Pancreas (tissue), 10 donors: Measurements from ENCODE around the gene PRKCA. TPM values are rescaled to one million over a fixed set of nuclear protein-coding genes. Genes with fewer than 3 reads are reported as not detected.

ENCODE experiments used
- ATAC-seq, 4 donors: fragments of 200-7000 bp; cut with Tn5 transposase; one replicate each; pipeline versions ENCODE4 v1.8.0 to v1.9.1; 2020; ENCODE audit warnings: mild to moderate bottlenecking in 4 of 4, moderate library complexity in 4 of 4
- DNase-seq, 6 donors: peaks; one replicate each; pipeline ENCODE4 v3.0.0-alpha.2; 2020
- FAIRE-seq: peaks from 2 replicates; lab custom pipeline; 2012; peaks lifted over from hg19 to GRCh38; lab: Jason Lieb, UNC
- H3K27ac ChIP-seq, 4 donors: fragments of 200-600 bp; sonication (generic); 1 replicate in 3 of 4; 2 replicates in 1 of 4; pipeline versions ENCODE4 v1.5.0 to v1.8.0; 2020
- H3K27me3 ChIP-seq, 4 donors: fragments of 200-600 bp; one replicate each; pipeline ENCODE4 v1.8.0; 2021
- H3K36me3 ChIP-seq, 3 donors: fragments of 200-600 bp; sonication (generic) in 1 of 3; one replicate each; pipeline versions ENCODE4 v1.5.0 to v1.8.0; 2020 to 2021
- H3K4me1 ChIP-seq, 3 donors: fragments of 200-600 bp; one replicate each; pipeline ENCODE4 v1.8.0; 2021
- H3K4me3 ChIP-seq, 4 donors: fragments of 200-600 bp; sonication (generic) in 2 of 4; one replicate each; pipeline versions ENCODE4 v1.5.0 to v1.8.0; 2020 to 2021
- H3K9me3 ChIP-seq, 4 donors: fragments of 200-600 bp; one replicate each; pipeline ENCODE4 v1.8.0; 2021
- WGBS, 2 donors: extraction: QIAGEN DNeasy Blood & Tissue Kit; methylation state at CpG; one replicate each; pipeline ENCODE4 v1.1.7; 2013; 5-methylcytosine and 5-hydroxymethylcytosine counted together
- intact Hi-C, 3 donors: fragments of 100-400 bp; cut with DNase I; formaldehyde crosslinking; loops; one replicate each; pipeline versions ENCODE4 v1.11.1 to v1.14.2; 2022
- polyA plus RNA-seq, 2 donors: library from polyadenylated mRNA; stranded (reverse); fragments of 200-250 nt; gene quantifications; one replicate each; pipeline ENCODE4 v1.2.3, GENCODE V29; 2013
- total RNA-seq, 6 donors: library from RNA; stranded (reverse); fragmentation: NEBNext Ultra II Directional in 4 of 6; extraction: Animal tissue kit (Norgen Biotek cat#: 25700) in 4 of 6; gene quantifications; one replicate each; pipeline versions ENCODE4 v1.2.1 to v1.2.4, GENCODE V29; 2021 to 2023
- TF ChIP-seq, protein P1 (sequence below), 4 donors: fragments of 200-600 bp; sonication (generic) in 3 of 4; IDR thresholded peaks; one replicate each; pipeline versions ENCODE4 v1.5.0 to v1.8.0; 2021; ENCODE audit warnings: antibody characterized with exemption in 4 of 4
- donor health status: healthy with polysubstance abuse.
- donor health status: DM: no; HTN: no; CAD: no; lungs with moderate emphysema.
- donor health status: DM: no; HTN: no; CAD: no.
- donor health status: control.
- donor health status: control.
- donor health status: Bipolar disorder and iron deficiency.
- donor health status: DM: yes; HTN: yes; CAD: no.
- donor health status: DM: no; HTN: no; CAD: no.
- donor health status: DM: no; HTN: no; CAD: no.
- donor health status: DM: yes; HTN: yes; CAD: no.

The PRKCA gene
- total and polyA plus RNA-seq, 8 donors: 3.5 to 22.3 (median 10.2) TPM

DNA sequence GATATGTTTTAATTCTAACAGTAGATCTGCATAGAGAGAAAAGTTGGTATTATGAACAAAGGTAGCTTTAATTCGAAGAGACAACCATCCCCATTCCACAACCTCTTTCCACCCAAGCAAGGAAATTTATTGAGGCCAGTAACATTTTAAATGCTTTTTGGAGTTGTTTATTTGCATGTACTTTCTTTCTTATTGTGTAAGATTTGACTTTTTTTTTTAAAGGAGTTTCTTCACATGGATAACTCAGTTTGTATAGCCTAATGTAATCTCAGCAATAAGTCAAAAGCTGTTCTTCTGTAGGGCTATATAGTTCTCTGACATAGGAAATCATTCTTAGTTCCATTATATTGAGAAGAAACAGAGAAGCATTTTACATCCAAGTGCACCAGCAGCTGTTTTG is 163.3 kb downstream of the PRKCA start:
- no peak overlapping the region for H3K4me3 ChIP-seq
- no peaks in the 10 kb centered on the region for H3K9me3 ChIP-seq
- TF ChIP-seq, protein P1, sequence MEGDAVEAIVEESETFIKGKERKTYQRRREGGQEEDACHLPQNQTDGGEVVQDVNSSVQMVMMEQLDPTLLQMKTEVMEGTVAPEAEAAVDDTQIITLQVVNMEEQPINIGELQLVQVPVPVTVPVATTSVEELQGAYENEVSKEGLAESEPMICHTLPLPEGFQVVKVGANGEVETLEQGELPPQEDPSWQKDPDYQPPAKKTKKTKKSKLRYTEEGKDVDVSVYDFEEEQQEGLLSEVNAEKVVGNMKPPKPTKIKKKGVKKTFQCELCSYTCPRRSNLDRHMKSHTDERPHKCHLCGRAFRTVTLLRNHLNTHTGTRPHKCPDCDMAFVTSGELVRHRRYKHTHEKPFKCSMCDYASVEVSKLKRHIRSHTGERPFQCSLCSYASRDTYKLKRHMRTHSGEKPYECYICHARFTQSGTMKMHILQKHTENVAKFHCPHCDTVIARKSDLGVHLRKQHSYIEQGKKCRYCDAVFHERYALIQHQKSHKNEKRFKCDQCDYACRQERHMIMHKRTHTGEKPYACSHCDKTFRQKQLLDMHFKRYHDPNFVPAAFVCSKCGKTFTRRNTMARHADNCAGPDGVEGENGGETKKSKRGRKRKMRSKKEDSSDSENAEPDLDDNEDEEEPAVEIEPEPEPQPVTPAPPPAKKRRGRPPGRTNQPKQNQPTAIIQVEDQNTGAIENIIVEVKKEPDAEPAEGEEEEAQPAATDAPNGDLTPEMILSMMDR (IDR thresholded peaks at IDR 0.05): no peak
- FAIRE-seq (no peak), DNase-seq (no peak), ATAC-seq (no peak)
- 93 to 97% methylated on average over 1 of the region's 1 CpG for WGBS, 2 donors
- H3K27me3 ChIP-seq: no peaks in the 10 kb centered on the region
- no peaks in the 10 kb centered on the region for H3K36me3 ChIP-seq
- H3K27ac ChIP-seq: no peak overlapping the region
- intact Hi-C loops: no loop called here
- H3K4me1 ChIP-seq: peaks cover 4 to 14% (median 7%) of the 10 kb centered on the region in 3 donors

DNA sequence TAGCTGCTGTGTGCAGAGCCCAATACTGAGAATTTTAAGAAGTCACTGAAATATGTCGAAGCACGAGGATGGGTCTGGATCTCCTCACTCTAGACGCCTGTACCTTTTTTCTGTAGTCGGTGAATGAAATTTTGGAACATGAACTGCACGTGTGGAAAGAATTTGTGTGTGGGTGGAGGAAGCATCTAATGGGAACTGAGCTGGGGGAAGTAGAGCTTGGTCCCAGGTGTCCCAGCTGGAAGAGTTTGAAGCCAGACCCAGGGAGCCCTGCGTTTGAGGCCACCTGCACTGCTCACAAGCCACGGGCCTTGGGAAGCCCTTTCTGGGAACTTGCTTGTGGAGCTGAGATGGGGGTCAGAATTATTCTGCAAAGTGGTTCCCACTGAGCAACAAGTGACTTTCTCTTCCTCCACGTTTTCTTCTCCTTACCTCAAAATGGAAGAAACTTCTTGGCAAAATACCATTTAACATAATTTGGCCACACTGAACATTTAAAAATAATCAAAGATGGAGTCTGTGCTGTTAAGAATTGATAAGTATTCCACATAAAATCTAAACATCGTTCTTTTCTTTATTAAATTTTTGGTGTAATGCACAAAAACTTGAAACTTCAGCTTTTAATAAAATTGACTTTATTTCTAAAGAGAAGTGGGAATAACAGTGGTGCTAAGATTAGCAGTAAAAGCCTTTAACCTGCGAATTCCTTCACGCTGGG is 163.8 kb downstream of the PRKCA start:
- WGBS, 2 donors: 86 to 87% methylated on average over 11 of the region's 11 CpGs
- ATAC-seq: no peak
- Histone ChIP-seq H3K27me3 (no peaks in the 10 kb centered on the region), H3K27ac (no peak overlapping the region), H3K4me3 (no peak overlapping the region), H3K4me1 (peaks cover 4 to 14% (median 7%) of the 10 kb centered on the region in 3 donors), H3K9me3 (no peaks in the 10 kb centered on the region), H3K36me3 (no peaks in the 10 kb centered on the region)
- no peak for FAIRE-seq
- no peak for DNase-seq
- intact Hi-C loops: no loop called here
- TF ChIP-seq, protein P1 (IDR thresholded peaks at IDR 0.05): no peak

DNA sequence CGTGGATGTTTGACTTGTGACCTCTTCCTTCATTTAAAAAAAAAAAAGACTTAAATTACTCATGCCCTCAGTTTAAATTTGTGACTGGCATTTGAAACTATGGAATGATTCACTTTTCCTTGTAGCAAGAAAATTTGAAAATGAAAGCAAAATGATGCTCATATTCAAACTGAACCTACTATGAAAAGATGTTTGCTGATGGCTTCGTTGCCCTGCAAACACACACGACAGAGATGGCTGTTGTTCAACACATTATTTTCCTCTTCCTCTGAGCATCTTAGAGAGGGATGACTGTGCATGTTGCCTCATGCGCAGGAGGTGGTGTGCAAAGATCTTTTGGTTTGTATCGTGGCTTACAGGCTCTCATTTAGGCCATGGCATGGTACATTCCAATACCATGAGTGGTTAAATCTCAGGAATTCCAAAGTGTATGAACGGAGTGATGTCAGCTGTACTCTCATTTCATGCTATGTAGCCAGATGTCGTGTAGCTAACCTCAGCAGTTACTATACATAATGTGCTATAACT is 164.5 kb downstream of the PRKCA start:
- peaks cover 4 to 14% (median 7%) of the 10 kb centered on the region in 3 donors for H3K4me1 ChIP-seq

DNA sequence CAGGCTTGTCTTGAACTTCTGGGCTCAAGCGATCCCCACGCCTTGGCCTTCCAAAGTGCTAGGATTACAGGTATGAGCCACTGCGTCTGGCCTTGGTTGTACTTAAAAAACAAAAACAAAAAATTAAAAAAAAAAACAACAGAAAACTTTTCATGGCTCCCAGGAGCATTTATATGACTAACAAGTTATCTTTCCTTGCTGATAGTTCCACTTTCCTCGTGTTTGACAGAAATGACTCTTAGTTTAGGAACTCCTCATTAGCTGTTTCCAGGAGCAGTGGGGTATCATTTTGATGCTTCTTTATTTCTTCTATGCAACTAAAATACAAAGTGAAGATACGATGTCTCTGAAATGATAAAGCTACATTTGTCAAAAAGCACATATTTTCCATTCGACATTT is 165.4 kb downstream of the PRKCA start:
- peaks cover 4 to 11% (median 7%) of the 10 kb centered on the region in 3 donors for H3K4me1 ChIP-seq
- no peaks in the 10 kb centered on the region for H3K9me3 ChIP-seq
- no peak overlapping the region for H3K27ac ChIP-seq
- FAIRE-seq (no peak), DNase-seq (no peak), ATAC-seq (no peak)
- H3K27me3 ChIP-seq: no peaks in the 10 kb centered on the region
- H3K36me3 ChIP-seq: no peaks in the 10 kb centered on the region
- H3K4me3 ChIP-seq: no peak overlapping the region
- 67 to 76% methylated on average over 6 of the region's 6 CpGs for WGBS, 2 donors
- intact Hi-C loops: no loop called here
- TF ChIP-seq, protein P1 (IDR thresholded peaks at IDR 0.05): no peak

More for the DNA sequence above, 164.5 kb downstream of the PRKCA start:
- H3K27ac ChIP-seq: no peak overlapping the region
- no peak for DNase-seq
- WGBS, 2 donors: 71 to 88% methylated on average over 7 of the region's 7 CpGs
- no peaks in the 10 kb centered on the region for H3K36me3 ChIP-seq
- TF ChIP-seq, protein P1 (IDR thresholded peaks at IDR 0.05): no peak
- no peaks in the 10 kb centered on the region for H3K9me3 ChIP-seq
- no peaks in the 10 kb centered on the region for H3K27me3 ChIP-seq
- no peak for FAIRE-seq
- no peak overlapping the region for H3K4me3 ChIP-seq
- intact Hi-C loops: no loop called here
- ATAC-seq: peak in 3 of 4 donors; percentile 28 to 53 (median 41)
